ENCODE data around the gene KCTD18.

- TF ChIP-seq GATA2 (IDR thresholded peaks at IDR 0.05; ENCODE audit: low read depth, low read length) (no peak), GATA3 (IDR thresholded peaks at IDR 0.05; ENCODE audit: low read depth, low read length) (no peak)
Measured at GRCh38 chr2:200476836-200477235, 33.0 kb downstream of the KCTD18 start.
